HG03135 (cell line): ENCODE measurements around the gene RGS11.
"Not testable (repeated sequence)": the region's sequence is repeated elsewhere in the genome, so short reads cannot be mapped to it uniquely, and the experiment has no call there.

Experiments used
- ATAC-seq: cut with Tn5 transposase; IDR thresholded peaks from one replicate; pipeline ENCODE4 v1.9.1; 2021; ENCODE audit warnings: mild to moderate bottlenecking, moderate library complexity; ENCODE audit not compliant: unreplicated experiment

The RGS11 gene

GRCh38 chr16:264440-264951 is 11.2 kb downstream of the RGS11 start:
- no peak for ATAC-seq

GRCh38 chr16:263944-264343 is 11.8 kb downstream of the RGS11 start:
- no peak for ATAC-seq

GRCh38 chr16:263182-263774 is 12.5 kb downstream of the RGS11 start:
- no peak for ATAC-seq

- ATAC-seq, result no peak
Observed at GRCh38 chr16:262121-262745, 13.5 kb downstream of the RGS11 start.

GRCh38 chr16:261031-261691 is 14.6 kb downstream of the RGS11 start:
- ATAC-seq, result no peak

- ATAC-seq, result no peak
Observed at GRCh38 chr16:260326-260725, 15.4 kb downstream of the RGS11 start.

GRCh38 chr16:259814-260253 is 15.9 kb downstream of the RGS11 start:
- ATAC-seq, result no peak

- ATAC-seq, result no peak
Observed at GRCh38 chr16:259226-259625, 16.5 kb downstream of the RGS11 start.

GRCh38 chr16:258091-258490 is 17.7 kb downstream of the RGS11 start:
- not testable (repeated sequence) for ATAC-seq

- ATAC-seq, result no peak
Observed at GRCh38 chr16:255183-255582, 20.6 kb downstream of the RGS11 start.

- ATAC-seq, result no peak
Observed at GRCh38 chr16:254461-254860, 21.3 kb downstream of the RGS11 start.

GRCh38 chr16:253833-254232 is 21.9 kb downstream of the RGS11 start:
- ATAC-seq, result no peak

- ATAC-seq, result no peak
Observed at GRCh38 chr16:252366-253337, 23.1 kb downstream of the RGS11 start.

- no peak for ATAC-seq
Observed at GRCh38 chr16:249431-249830, 26.3 kb downstream of the RGS11 start.

- ATAC-seq, result no peak
Observed at GRCh38 chr16:247027-247426, 28.7 kb downstream of the RGS11 start.

- ATAC-seq, result no peak
Observed at GRCh38 chr16:245105-245504, 30.6 kb downstream of the RGS11 start.

- ATAC-seq, result no peak
Observed at GRCh38 chr16:243348-243747, 32.4 kb downstream of the RGS11 start.

- ATAC-seq, result no peak
Observed at GRCh38 chr16:242281-242680, 33.5 kb downstream of the RGS11 start.

- ATAC-seq, result no peak
Observed at GRCh38 chr16:240559-240958, 35.2 kb downstream of the RGS11 start.

GRCh38 chr16:239948-240277 is 35.8 kb downstream of the RGS11 start:
- no peak for ATAC-seq
